Right atrium auricular region (tissue), 2 donors: ENCODE data around the gene GPR15LG. TPM values are rescaled to one million over a fixed set of nuclear protein-coding genes. Genes with fewer than 3 reads are reported as not detected.
"Not testable (repeated sequence)": the region's sequence is repeated elsewhere in the genome, so short reads cannot be mapped to it uniquely, and the experiment has no call there.

ENCODE experiments used
- DNase-seq: peaks from one replicate; pipeline ENCODE4 v3.0.0-alpha.2; 2019; ENCODE audit warnings: low spot score
- H3K27ac ChIP-seq, 2 donors: fragments of 200-600 bp; sonication (generic); 1 replicate in 1 of 2; 2 replicates in 1 of 2; pipeline ENCODE4 v1.5.1; 2016 to 2019
- H3K27me3 ChIP-seq, 2 donors: fragments of 200-600 bp; sonication (generic); one replicate each; pipeline versions ENCODE4 v1.5.1 to v1.6.0; 2017 to 2019
- H3K36me3 ChIP-seq: fragments of 200-600 bp; sonication (generic); one replicate; pipeline ENCODE4 v1.5.1; 2016
- H3K4me1 ChIP-seq, 2 donors: fragments of 200-600 bp; sonication (generic); one replicate each; pipeline versions ENCODE4 v1.5.1 to v1.6.0; 2017 to 2019
- H3K4me3 ChIP-seq, 2 donors: fragments of 200-600 bp; sonication (generic); 1 replicate in 1 of 2; 2 replicates in 1 of 2; pipeline ENCODE4 v1.5.1; 2017 to 2019; ENCODE audit warnings: mild to moderate bottlenecking in 1 of 2, moderate library complexity in 1 of 2
- H3K9me3 ChIP-seq, 2 donors: fragments of 200-600 bp; sonication (generic); one replicate each; pipeline ENCODE4 v1.5.1; 2019
- total RNA-seq, 2 donors: library from RNA; depleted of rRNA; stranded (reverse); fragments of >200 nt; gene quantifications; one replicate each; pipeline ENCODE4 v1.1.0, GENCODE V29; 2016
- TF ChIP-seq, protein P1 (sequence below), 2 donors: fragments of 200-600 bp; sonication (generic); IDR thresholded peaks; one replicate each; pipeline ENCODE4 v1.5.1; 2019; ENCODE audit warnings: antibody characterized with exemption in 2 of 2

Gene GPR15LG
- total RNA-seq, 2 donors from 2014 or later, result not detected

DNA sequence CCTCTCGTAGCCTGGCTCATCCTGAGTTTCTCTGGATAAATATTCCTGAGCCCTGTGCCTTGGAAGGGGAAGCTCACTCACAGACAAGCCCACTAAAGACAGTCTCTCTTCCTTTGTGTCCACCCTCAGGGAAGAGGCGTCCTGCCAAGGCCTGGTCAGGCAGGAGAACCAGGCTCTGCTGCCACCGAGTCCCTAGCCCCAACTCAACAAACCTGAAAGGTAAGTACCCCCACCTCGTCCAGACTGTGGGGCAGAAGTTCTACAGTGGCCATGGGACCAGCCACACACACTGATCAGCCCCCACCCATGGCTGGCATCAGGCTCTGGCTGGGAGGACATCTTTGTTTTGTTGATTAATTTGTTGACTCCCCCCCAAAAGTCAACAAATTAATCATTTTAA lies 2.8 kb downstream of the GPR15LG start:
- DNase-seq, result no peak
- H3K27me3 ChIP-seq, result no peaks in the 10 kb centered on the region
- no peak overlapping the region for H3K27ac ChIP-seq
- no peaks in the 10 kb centered on the region for H3K9me3 ChIP-seq
- TF ChIP-seq, protein P1, sequence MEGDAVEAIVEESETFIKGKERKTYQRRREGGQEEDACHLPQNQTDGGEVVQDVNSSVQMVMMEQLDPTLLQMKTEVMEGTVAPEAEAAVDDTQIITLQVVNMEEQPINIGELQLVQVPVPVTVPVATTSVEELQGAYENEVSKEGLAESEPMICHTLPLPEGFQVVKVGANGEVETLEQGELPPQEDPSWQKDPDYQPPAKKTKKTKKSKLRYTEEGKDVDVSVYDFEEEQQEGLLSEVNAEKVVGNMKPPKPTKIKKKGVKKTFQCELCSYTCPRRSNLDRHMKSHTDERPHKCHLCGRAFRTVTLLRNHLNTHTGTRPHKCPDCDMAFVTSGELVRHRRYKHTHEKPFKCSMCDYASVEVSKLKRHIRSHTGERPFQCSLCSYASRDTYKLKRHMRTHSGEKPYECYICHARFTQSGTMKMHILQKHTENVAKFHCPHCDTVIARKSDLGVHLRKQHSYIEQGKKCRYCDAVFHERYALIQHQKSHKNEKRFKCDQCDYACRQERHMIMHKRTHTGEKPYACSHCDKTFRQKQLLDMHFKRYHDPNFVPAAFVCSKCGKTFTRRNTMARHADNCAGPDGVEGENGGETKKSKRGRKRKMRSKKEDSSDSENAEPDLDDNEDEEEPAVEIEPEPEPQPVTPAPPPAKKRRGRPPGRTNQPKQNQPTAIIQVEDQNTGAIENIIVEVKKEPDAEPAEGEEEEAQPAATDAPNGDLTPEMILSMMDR (IDR thresholded peaks at IDR 0.05), result no peak
- no peak overlapping the region for H3K4me3 ChIP-seq
- H3K36me3 ChIP-seq, result no peaks in the 10 kb centered on the region
- no peaks in the 10 kb centered on the region for H3K4me1 ChIP-seq

DNA sequence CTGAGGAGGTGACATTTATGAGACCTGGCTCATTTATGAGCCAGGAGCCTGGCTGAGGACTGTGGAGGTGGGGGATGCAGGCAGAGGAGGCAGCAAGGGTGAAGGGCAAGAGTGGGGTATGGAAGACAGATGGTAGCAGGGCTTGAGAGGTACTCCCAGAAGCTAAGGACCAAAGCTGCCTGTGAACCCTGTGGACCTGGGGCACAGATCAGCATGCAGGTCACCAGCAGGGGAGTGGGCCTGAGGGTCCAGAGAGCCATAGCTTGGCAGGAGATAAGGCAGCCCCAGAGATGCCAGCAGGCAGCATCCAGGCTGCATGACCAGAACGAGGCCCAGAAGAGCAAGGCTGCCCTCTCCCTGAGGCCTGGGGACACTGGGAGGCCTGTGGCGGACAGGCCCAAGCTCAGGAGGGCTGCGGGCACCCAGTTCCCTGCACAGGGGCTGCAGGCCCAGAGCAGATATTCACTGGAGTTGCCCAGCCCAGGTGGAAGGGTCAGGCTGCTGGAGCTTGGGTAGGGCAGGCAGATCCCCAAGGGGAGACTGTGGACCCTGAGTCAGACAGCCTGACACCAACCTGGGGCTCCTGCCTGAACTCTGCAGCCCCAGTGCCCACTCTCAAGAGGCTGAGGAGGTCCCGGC lies 3.4 kb downstream of the GPR15LG start:
- no peak for DNase-seq
- H3K4me1 ChIP-seq, result no peaks in the 10 kb centered on the region
- H3K27ac ChIP-seq, result no peak overlapping the region
- H3K4me3 ChIP-seq, result no peak overlapping the region
- no peaks in the 10 kb centered on the region for H3K9me3 ChIP-seq
- TF ChIP-seq, protein P1 (IDR thresholded peaks at IDR 0.05), result no peak
- H3K27me3 ChIP-seq, result no peaks in the 10 kb centered on the region
- H3K36me3 ChIP-seq, result no peaks in the 10 kb centered on the region

DNA sequence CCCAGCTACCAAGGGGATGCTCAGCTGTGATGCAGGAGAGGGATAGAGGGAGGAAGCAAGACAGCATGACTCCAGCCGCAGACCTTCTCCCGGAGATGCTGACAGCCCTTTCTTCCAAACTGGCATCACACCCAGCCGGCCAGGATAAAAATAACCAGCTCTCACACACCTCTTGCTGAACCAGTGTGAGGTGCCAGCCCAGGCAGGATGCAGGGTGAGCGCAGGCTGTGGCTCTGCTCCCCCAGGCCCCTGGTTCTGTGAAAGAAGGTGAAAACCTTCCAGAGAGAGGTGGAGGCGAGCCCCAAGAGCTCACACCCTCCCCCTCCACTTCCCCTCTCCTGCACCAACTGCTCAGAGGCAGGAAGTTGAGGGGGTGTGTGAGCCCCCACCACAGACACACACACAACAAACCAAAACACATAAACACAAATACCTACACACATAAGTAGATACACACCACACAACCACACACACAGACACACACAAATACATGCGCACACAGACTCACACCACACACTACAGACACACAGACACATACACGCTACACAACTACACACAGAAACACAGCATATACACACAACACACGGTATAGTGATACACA lies 4.0 kb downstream of the GPR15LG start:
- Histone ChIP-seq H3K9me3 (no peaks in the 10 kb centered on the region), H3K36me3 (no peaks in the 10 kb centered on the region), H3K4me3 (no peak overlapping the region), H3K4me1 (no peaks in the 10 kb centered on the region), H3K27me3 (no peaks in the 10 kb centered on the region), H3K27ac (no peak overlapping the region)
- no peak for DNase-seq
- TF ChIP-seq, protein P1 (IDR thresholded peaks at IDR 0.05), result no peak

- H3K36me3 ChIP-seq, result no peaks in the 10 kb centered on the region
These were observed 4.6 kb downstream of the GPR15LG start for GRCh38 chr10:84178160-84178609.

DNA sequence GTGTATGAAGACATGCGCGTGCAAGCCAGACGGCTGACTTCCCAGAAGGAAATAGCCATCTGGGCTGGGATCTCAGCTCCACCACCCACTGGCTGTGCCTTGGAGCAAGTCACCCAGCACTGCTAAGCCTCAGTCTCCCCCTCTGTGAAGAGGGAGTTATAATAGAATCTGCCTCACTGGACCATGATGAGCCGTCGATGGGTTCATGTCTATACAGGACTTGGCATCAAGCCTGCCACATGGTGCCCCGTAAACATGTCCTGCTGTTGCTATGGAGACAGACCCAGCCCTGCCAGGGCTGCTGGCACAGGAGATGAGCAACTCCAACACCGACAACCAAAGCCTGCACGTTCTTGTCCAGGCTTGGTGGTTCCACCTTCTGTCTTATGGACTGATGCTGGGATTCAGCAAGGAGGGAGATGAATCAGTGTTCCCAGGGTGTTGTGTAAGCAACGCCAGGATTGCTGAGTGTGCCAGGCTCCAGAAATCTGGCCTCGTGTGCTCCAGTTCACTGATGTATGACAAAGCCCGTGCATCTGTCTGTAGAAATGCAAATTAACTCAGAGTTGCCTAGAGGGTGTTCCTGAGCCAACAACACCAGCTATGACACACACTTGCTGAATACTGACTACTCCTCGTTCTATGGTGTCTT lies 5.6 kb downstream of the GPR15LG start:
- H3K4me3 ChIP-seq, result no peak overlapping the region
- TF ChIP-seq, protein P1 (IDR thresholded peaks at IDR 0.05), result no peak
- no peaks in the 10 kb centered on the region for H3K4me1 ChIP-seq
- no peaks in the 10 kb centered on the region for H3K36me3 ChIP-seq
- DNase-seq, result no peak
- no peaks in the 10 kb centered on the region for H3K27me3 ChIP-seq
- H3K9me3 ChIP-seq, result no peaks in the 10 kb centered on the region
- no peak overlapping the region for H3K27ac ChIP-seq

More at GRCh38 chr10:84178160-84178609, 4.6 kb downstream of the GPR15LG start:
- Histone ChIP-seq H3K27me3 (no peaks in the 10 kb centered on the region), H3K4me3 (no peak overlapping the region), H3K4me1 (no peaks in the 10 kb centered on the region), H3K9me3 (no peaks in the 10 kb centered on the region), H3K27ac (no peak overlapping the region)
- TF ChIP-seq, protein P1 (IDR thresholded peaks at IDR 0.05), result no peak
- no peak for DNase-seq

GRCh38 chr10:84180386-84180785 lies 6.8 kb downstream of the GPR15LG start:
- H3K27ac ChIP-seq, H3K4me3 ChIP-seq, H3K9me3 ChIP-seq, H3K36me3 ChIP-seq, DNase-seq, H3K4me1 ChIP-seq, H3K27me3 ChIP-seq: not testable (repeated sequence)
